WTC11 (cell line): ENCODE measurements around the gene ETNK2.

Experiments used
- ARID4B ChIP-seq: sonication (generic); formaldehyde crosslinking; IDR thresholded peaks from 2 replicates; pipeline ENCODE4 v1.8.0; 2023; ENCODE audit warnings: missing genetic modification reagents, mild to moderate bottlenecking, borderline replicate concordance
- IRF1 ChIP-seq: sonication (generic); formaldehyde crosslinking; IDR thresholded peaks from 2 replicates; pipeline ENCODE4 v1.8.0; 2023; ENCODE audit warnings: missing genetic modification reagents
- USF2 ChIP-seq: sonication (generic); formaldehyde crosslinking; IDR thresholded peaks from 2 replicates; pipeline ENCODE4 v1.8.1; 2023; ENCODE audit warnings: mild to moderate bottlenecking, missing genetic modification reagents, moderate library complexity
- TF ChIP-seq, protein P1 (sequence below): fragments of 200-600 bp; IDR thresholded peaks from 2 replicates; pipeline ENCODE4 v1.8.0; 2022; ENCODE audit warnings: antibody characterized with exemption
- TF ChIP-seq, protein P2 (sequence below): sonication (generic); formaldehyde crosslinking; IDR thresholded peaks from 2 replicates; pipeline ENCODE4 v1.8.1; 2023; ENCODE audit warnings: mild to moderate bottlenecking, missing genetic modification reagents

DNA sequence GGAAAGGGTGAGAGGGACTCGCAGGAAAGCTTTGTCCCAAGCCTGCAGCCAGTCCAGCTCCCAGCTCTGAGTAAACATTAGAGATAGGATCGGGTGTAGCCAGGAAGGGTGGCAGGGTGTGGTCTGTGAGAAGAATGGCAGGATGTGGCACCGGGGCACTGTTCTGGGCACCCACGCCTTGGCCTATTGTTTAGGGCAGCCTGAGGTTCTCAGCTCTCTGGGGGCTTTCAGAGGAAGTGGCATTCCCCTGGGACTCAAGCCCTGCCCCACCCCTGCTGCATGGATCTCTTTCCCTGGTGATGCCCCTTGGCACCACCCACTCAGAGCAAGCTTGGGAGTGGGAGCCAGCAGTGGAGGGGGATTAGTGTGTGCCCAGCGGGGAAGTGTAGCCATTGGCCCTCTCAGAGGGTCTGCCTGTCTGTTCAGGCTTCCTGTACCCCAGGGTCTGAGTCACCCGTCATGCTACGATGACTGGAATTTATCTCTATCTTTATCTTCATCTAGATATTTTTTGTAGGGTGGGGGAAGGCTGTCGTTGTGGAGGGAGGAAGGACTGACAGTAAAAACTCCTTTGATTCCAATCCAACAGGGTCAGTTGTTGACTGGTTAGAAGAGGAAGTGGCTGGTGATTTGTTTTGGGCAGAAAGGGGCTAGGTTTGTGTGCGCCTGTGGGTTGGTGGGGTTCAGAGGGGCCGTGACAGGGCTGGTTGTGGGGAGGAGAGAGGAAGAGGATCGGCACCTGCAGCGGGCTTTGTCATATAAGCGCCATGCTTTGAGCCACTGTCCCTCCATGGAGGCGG is 47.3 kb downstream of the ETNK2 start:
- TF ChIP-seq, protein P1, sequence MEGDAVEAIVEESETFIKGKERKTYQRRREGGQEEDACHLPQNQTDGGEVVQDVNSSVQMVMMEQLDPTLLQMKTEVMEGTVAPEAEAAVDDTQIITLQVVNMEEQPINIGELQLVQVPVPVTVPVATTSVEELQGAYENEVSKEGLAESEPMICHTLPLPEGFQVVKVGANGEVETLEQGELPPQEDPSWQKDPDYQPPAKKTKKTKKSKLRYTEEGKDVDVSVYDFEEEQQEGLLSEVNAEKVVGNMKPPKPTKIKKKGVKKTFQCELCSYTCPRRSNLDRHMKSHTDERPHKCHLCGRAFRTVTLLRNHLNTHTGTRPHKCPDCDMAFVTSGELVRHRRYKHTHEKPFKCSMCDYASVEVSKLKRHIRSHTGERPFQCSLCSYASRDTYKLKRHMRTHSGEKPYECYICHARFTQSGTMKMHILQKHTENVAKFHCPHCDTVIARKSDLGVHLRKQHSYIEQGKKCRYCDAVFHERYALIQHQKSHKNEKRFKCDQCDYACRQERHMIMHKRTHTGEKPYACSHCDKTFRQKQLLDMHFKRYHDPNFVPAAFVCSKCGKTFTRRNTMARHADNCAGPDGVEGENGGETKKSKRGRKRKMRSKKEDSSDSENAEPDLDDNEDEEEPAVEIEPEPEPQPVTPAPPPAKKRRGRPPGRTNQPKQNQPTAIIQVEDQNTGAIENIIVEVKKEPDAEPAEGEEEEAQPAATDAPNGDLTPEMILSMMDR = no peak
- TF ChIP-seq USF2 (CRISPR knock-in tag) (no peak), IRF1 (CRISPR knock-in tag) (no peak), ARID4B (CRISPR knock-in tag) (no peak)
- TF ChIP-seq, protein P2, sequence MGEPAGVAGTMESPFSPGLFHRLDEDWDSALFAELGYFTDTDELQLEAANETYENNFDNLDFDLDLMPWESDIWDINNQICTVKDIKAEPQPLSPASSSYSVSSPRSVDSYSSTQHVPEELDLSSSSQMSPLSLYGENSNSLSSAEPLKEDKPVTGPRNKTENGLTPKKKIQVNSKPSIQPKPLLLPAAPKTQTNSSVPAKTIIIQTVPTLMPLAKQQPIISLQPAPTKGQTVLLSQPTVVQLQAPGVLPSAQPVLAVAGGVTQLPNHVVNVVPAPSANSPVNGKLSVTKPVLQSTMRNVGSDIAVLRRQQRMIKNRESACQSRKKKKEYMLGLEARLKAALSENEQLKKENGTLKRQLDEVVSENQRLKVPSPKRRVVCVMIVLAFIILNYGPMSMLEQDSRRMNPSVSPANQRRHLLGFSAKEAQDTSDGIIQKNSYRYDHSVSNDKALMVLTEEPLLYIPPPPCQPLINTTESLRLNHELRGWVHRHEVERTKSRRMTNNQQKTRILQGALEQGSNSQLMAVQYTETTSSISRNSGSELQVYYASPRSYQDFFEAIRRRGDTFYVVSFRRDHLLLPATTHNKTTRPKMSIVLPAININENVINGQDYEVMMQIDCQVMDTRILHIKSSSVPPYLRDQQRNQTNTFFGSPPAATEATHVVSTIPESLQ = no peak
